Islet precursor cell (in vitro differentiated cells): ENCODE data around the gene SHROOM2.

ENCODE experiments used
- DNase-seq: peaks from one replicate; pipeline ENCODE4 v3.0.0-alpha.2; 2018

Gene SHROOM2

GRCh38 chrX:9903146-9903545, 116.9 kb downstream of the SHROOM2 start:
- DNase-seq = no peak

GRCh38 chrX:9905288-9905687, 119.1 kb downstream of the SHROOM2 start:
- no peak for DNase-seq

DNA sequence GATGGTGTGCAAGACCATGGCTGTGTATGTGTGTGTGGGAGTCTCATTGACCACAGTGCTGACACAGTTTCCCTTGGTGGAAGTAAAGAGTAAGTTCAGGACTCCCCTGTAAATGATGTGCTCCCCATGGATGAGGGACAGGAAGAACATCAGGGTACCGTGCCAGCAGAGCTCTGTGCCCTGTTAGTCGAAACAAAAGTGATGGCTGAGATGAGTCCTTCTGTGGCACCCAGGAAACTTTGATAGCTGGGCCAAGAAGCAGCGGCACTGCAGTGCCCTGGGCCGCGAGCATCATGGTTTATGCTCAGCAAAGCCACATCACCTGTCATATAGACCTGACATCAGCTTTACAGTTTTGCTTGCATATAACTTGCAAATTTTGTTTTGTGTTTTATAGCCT, 119.5 kb downstream of the SHROOM2 start:
- DNase-seq = no peak

DNA sequence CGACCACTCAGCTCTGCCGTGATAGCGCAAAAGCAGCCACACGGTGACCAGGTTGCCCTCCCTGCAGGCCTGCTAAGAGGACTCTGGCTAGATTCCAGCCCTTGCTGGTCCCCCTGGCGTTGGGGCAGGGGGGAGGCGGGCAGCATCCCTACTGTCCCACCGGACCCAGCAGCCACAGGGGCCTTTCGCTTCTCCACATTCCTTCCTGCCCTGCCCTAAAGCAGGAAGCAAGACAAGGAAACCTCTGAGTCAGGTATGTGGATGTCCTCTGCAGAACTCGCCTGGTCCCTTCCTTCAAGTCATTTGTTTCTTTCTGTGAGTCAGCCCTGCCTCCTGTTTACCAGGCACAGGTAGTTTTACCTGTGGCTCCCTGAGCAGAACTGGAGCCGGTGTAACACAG, 120.7 kb downstream of the SHROOM2 start:
- peak; percentile 91 for DNase-seq

GRCh38 chrX:9907645-9908387, 121.6 kb downstream of the SHROOM2 start:
- DNase-seq = no peak

- DNase-seq = no peak
Measured at GRCh38 chrX:9909254-9909653, 123.0 kb downstream of the SHROOM2 start.

- no peak for DNase-seq
Measured at GRCh38 chrX:9911487-9911886, 125.3 kb downstream of the SHROOM2 start.

GRCh38 chrX:9912351-9913145, 126.3 kb downstream of the SHROOM2 start:
- no peak for DNase-seq

- no peak for DNase-seq
Measured at GRCh38 chrX:9913146-9913433, 126.9 kb downstream of the SHROOM2 start.

GRCh38 chrX:9917861-9918260, 131.6 kb downstream of the SHROOM2 start:
- DNase-seq = no peak

- no peak for DNase-seq
Measured at GRCh38 chrX:9919632-9920172, 133.5 kb downstream of the SHROOM2 start.

- DNase-seq = no peak
Measured at GRCh38 chrX:9921407-9921806, 135.2 kb downstream of the SHROOM2 start.

GRCh38 chrX:9923357-9923756, 137.1 kb downstream of the SHROOM2 start:
- peak; percentile 74 for DNase-seq

GRCh38 chrX:9926002-9926401, 139.8 kb downstream of the SHROOM2 start:
- no peak for DNase-seq

DNA sequence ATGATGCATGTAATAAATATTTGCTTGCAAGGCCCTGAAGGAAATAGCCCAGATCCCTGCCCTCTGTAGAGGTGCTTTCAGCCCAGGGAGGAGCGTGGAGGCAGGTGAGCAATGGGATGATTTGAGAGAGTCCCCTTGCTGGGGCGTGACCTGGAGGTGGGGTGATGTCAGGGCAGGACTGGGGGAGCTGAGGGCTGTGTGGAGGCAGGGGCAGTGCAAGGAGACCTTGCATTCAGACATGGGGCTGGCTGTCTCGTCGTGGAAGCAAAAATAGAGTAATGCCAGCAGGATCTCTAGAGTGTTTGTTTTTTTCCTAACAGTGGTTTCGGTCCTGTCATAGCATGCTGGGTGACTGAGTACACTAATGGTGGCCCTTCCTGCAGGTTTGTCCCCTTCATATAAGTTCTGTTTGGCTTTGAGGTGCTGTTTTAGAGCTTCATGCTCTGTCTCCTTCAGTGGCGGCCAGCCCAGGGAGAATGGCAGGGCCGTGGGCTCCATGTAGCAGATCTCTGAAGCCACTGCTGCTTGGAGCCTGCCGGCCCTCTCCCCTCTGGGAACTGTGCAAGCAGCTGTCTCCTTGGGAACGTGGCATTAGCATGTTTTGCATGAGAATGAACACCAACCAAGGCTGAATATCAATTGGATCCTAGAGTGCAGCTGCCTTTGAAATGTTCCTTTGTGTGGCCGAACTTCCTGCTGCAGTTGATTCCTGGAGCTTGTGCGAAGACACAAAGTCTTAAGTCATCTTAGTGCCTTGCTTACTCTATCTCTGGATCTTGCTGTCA, 141.7 kb downstream of the SHROOM2 start:
- no peak for DNase-seq

DNA sequence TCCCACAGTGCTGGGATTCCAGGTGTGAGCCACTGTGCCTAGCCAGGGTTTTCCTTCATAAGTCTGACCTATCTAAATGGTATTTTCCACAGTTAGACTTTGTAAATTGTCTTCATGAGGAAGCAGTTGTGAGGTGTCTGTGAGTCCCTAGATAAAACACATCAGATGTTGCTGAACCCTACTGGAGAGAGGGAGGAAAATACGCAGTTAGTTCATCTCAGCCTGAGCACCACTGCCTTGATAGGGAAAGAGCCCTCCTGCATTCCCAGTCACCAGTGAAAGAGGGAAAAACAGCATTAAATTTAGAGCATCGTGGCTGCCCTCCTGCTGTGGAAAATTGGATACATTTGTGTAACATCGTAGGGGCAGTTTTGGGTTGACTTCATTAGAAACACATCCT, 149.2 kb downstream of the SHROOM2 start:
- no peak for DNase-seq

- no peak for DNase-seq
Measured at GRCh38 chrX:9937761-9938160, 151.5 kb downstream of the SHROOM2 start.

DNA sequence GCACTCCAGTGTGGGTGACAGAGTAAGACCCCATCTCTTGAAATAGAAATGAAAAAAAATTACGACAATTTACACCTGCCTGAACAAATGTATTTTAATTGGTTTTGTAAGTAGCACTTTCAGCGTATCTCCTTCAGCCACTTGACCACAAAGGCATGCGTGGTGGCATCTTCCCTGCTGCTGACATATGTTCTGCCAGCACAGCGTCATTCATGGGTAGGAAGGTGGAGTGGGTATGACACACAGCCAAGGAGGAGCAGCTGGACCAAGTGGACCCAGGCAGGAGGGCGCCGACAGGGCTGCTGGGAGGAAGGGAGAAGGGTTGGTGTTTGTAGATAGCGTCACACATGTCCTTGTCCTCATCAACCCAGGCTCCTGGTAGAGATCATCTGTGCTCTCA, 152.3 kb downstream of the SHROOM2 start:
- no peak for DNase-seq

DNA sequence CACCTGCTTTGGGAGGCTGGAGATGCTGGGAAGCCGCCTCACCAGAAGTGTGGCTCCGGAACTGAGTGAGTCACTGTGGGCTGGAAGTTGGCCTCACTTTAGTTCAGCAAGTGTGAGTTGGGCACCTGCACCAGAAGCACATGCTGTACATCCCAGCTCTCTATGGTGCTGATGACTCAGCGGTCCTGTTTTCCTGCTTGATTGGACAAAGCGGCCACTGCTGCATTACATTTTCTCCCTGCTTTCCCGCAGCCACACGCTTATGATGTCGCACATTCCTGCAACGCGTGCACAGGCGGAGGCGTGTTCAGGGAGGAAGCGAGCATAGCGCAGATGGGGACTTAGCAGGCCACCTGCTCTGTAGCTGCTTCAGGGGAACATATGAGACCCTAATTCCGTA, 154.2 kb downstream of the SHROOM2 start:
- DNase-seq = no peak

GRCh38 chrX:9942086-9942485, 155.9 kb downstream of the SHROOM2 start:
- DNase-seq = no peak

DNA sequence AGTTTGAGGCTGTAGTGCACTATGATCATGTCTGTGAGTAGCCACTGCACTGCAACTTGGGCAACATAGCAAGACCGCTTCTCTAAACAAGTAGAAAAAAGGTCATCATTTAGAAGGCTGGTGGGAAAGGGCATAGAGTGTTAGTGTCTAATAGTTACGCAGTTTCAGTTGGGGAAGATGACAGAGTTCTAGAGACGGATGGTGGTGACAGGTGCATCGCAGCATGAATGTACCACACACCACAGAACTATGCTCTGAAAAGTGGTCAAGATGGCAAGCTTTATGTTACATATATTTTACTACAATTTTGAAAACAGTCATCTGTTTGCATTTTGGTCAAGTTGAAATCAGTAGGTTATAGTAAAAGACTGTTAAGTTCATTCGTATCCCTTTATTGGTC, 157.2 kb downstream of the SHROOM2 start:
- no peak for DNase-seq

DNA sequence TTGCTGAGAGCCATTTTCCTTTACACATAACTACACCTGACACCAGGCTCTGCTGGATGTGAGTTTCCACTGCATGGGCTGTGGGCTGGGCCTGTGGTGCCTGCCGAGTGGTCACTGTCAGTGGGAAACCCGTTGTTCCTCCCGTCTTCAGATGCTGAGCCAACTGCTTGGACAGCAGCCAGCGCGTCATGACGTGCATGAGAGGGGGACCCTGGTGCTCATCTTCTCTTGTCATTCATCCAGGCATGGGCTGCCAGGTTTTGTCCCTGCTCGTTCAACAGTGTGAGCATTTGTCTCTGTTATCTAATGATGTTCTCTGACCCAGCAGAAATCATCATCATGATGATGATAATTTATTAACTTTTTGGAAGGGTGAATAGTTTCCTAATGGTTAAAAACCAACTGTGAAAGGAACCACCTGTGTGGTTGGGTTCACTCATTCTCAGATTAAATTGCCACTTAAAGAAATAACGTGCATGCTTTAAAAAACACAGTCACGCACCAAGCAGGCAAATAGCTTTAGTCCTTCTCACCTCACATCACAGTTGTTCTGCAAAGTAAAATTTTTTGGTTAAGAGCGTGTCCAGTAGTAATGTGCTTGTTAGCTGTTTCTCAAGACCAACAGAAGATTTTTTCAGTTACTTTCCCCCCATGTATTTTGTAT, 161.0 kb downstream of the SHROOM2 start:
- no peak for DNase-seq

DNA sequence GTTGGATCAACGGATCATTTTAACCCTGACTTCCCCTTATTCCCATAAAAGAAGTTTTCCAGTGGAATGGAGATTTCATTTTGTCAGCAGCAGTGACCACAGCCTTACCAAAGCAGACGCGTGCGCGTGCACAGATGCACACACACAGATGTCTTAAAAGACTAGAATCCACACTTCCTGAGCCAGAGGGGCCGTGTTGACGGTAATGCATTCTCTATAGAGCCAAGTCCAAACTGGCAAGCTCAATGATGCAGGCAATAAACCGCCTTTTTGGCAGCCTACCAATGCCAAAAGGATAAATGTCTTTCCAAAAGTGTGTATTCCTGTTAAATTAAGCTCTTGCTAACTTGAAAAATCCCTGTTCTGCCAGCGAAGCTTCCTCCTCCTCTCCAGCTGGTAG, 162.2 kb downstream of the SHROOM2 start:
- DNase-seq = no peak
